Hypothalamus (tissue), 51 donors: ENCODE results near the gene UNC119B.

Source experiments
- DNase-seq, 51 donors: peaks; one replicate each; lab custom pipeline; 2025; lab: John Stamatoyannopoulos, UW

Gene UNC119B

DNA sequence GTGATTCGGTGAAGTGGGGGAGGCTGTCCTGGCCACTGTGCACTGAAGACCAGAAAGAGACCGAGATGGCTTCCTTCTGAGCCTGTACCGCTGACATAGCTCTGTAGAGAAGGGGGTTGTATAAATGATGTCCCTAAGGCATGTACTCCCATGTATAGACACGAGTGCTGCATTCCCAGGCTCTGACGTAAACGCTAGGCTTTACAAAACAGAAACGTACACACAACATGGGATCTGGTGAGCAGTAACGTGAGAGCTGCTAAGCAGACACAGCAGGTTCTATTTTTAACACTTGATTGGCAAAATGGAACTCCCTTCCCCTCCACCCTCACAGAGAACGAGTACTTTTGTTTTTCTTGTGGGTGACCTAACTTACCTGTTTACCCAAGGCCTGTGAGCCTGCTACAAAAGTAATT, 51.3 kb downstream of the UNC119B start:
- DNase-seq, result peak in 2 of 51 donors; percentile 4 to 33

DNA sequence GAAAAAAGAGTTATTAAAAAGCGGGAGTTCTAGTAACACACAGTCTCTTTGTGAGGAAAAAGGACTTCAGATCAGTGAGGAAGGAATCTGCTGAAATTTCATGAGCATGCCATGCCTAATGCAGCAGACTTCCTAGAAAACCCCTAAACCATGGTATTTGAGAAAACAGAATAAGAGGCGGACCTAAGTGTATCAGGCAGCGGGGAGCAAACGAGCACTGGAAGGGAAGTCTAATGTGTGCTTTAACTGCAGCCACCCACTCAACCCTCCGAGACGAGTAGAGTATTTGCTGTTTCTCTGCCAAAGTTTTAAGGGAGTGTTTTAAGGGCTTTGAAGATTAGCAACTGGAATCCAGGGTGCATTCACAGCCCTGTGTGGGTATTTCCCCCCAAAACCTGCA, 51.8 kb downstream of the UNC119B start:
- DNase-seq, result peak in 1 of 51 donors; percentile 49

DNA sequence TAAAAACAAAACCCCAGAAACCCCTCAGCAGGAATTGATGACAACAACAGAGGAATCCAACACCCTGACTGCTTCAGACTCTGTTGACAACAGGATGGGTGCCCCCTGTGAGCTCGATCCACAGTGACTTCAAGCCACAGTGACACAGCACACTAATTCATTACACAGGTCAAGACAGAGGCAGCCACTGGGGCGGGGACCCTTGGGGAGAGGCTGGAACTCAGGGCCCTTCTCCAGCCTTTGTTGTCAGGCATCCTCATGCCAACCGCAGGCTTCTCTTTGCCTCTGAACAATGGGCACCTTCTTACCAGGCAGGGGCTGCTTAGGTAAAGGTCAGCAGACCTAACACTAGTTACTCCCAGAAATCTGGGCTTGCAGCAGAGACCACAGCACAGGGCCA, 53.0 kb downstream of the UNC119B start:
- DNase-seq, result no peak

DNA sequence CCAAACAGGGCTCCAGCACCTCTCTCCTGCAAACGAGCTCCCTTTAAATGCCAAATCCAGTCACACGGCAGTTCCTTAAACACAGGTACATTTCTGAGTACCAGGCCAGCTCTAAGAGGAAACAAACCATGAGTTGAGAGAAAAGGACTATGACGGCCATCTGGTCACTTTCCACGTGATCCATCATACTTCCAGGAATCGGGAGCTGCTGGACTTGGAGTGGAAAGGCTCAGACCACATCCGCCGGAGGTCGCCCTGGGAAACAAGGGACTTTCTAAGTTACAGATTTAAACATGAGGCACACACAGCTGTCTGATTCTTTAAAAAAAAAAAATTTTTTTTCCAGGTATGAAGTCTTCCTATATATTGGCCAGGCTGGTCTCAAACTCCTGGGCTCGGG, 54.6 kb downstream of the UNC119B start:
- no peak for DNase-seq

DNA sequence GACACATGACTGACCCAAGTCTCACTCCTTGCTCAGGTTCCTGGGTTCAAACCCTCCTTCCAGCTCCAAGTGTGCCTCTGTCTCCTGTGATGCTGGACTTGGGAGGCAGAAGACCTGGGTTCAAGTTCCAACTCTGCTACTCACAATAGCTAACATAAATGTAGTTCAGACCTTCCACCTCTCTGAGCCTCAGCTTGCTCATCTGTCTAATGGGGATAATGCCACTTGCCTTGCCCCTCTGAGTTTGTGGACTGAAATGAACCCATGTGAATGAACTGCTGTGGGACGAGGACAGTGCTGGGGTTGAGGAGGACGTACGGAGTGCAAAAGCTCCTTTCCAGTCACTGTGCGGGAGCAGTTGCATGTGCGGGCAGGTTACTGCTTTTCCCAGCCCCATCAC, 56.3 kb downstream of the UNC119B start:
- DNase-seq, result no peak

DNA sequence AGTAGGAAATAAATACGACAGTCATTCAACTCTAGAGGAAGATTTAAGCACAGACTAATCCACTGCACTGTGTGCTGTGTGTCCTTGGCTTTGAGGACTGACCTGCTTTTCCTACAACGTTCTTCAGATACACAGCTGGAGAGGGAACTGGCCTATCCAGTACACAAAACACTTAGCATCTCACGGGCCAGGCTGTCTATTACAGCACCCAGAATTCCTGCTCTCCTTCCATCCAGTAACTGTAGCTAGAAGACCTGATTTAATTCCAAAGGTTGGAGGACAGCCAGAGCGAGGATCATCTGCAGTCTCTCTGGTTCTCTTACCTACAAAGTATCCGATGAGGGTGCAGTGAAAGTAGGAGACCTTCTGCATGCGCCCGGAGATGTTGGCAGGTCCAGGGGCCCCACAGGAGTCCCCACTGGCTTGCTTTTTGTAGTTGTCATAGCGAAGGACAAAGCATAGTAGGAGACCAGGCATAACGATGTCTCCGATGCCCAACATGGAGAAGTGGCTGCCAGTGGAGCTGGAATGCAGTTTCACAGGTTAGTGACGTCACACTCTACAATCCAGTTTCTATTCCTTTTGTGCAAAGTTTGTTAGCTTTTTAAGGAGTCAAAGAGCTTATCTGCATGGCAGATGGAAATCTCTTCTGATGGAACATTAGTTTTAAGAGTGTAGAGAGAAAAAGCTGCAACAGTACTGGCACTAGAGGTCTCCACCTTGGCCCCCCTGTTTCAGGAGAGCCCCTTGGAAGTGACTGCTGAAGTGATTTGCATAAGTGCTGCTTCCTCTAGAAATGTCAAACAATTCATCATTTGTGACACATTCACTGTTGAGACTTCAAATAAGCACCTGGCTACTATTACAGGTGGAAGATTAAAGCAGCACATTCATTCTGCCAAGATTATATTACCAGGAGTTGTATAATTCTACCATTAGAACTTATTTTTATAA, 57.1 kb downstream of the UNC119B start:
- no peak for DNase-seq

DNA sequence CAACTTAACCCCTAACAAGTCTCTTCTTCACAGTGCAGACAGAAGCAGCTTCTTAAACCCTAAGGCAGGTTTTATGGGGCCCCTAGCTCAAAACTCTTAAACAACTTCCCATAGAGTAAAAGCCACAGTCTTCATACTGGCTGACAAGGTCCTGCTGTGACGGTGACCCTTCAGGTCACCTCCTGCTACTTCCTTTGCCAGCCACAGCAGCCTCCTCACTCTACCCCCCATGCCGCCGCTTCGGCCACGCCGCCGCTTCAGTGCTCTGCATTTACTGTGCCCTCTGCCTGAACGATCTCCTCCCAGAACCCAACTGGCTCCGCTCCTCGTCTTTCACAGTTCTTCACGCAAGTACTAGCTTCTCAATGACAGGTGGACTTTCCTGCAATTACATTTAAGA, 60.8 kb downstream of the UNC119B start:
- DNase-seq, result no peak
